ENCODE results near the gene AP3S1. TPM values are rescaled to one million over a fixed set of nuclear protein-coding genes. Genes with fewer than 3 reads are reported as not detected.
A peak's percentile ranks its signal among the peaks of the same experiment; 100 is the strongest.

Gene AP3S1
- polyA plus RNA-seq, 3 donors: 30.2 to 86.1 (median 84.8) TPM

DNA sequence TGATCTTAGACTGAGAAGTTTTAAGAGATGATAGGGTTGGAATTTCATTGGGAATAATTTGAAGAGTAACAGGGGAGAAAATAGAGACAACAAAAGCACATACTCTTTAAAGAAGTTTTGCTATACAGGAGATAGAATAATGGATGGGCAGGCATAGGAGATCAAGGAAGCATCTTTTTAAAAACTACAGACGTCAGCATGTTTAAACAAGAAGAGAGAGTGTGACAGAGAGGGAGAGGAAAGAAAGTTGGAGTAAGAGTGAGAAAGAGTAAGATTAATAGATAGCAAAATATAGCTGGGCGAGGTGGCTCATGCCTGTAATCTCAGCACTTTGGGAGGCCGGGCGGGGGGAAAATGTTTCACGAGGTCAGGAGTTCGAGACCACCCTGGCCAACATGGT lies 115.2 kb downstream of the AP3S1 start:
- H3K9ac ChIP-seq (ENCODE audit: insufficient read depth, low read length, poor library complexity, severe bottlenecking): no peak overlapping the region
- H3K4me2 ChIP-seq (replicated peaks; ENCODE audit: extremely low read depth, low read length, poor library complexity, severe bottlenecking): no peak overlapping the region
- Mint-ChIP-seq H3K4me1 (peaks cover 5% of the 10 kb centered on the region), H3K4me3 (no peak overlapping the region), H3K27me3 (ENCODE audit: low read depth in 3 of 3) (peaks cover 30 to 36% (median 33%) of the 10 kb centered on the region in 3 donors), H3K36me3 (no peaks in the 10 kb centered on the region), H3K27ac (no peak overlapping the region), H3K9me3 (peaks cover 0 to 10% (median 3%) of the 10 kb centered on the region in 7 donors)
- TF ChIP-seq, protein P1, sequence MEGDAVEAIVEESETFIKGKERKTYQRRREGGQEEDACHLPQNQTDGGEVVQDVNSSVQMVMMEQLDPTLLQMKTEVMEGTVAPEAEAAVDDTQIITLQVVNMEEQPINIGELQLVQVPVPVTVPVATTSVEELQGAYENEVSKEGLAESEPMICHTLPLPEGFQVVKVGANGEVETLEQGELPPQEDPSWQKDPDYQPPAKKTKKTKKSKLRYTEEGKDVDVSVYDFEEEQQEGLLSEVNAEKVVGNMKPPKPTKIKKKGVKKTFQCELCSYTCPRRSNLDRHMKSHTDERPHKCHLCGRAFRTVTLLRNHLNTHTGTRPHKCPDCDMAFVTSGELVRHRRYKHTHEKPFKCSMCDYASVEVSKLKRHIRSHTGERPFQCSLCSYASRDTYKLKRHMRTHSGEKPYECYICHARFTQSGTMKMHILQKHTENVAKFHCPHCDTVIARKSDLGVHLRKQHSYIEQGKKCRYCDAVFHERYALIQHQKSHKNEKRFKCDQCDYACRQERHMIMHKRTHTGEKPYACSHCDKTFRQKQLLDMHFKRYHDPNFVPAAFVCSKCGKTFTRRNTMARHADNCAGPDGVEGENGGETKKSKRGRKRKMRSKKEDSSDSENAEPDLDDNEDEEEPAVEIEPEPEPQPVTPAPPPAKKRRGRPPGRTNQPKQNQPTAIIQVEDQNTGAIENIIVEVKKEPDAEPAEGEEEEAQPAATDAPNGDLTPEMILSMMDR (IDR thresholded peaks at IDR 0.05): no peak
- H3K27ac ChIP-seq (ENCODE audit: low read depth in 1 of 2, low read length in 2 of 2): no peak overlapping the region
- H4K20me1 ChIP-seq (ENCODE audit: insufficient read depth, low read length): no peaks in the 10 kb centered on the region
- no peaks in the 10 kb centered on the region for H3K4me1 ChIP-seq (ENCODE audit: control insufficient read depth in 1 of 2, insufficient read depth in 2 of 2, low read length in 2 of 2)
- no peak overlapping the region for H2AFZ ChIP-seq (ENCODE audit: insufficient read depth, low read depth, low read length, poor library complexity, severe bottlenecking)
- intact Hi-C loops (cut with micrococcal nuclease): no loop called here
- no peak overlapping the region for H3K4me3 ChIP-seq (replicated peaks in 1 of 3; ENCODE audit: low read depth in 2 of 3, low read length in 3 of 3)
- DNase-seq: no peak
- WGBS (ENCODE audit: insufficient coverage): 98% methylated on average over 6 of the region's 6 CpGs
- peaks cover 36 to 40% of the 10 kb centered on the region in 2 donors for H3K27me3 ChIP-seq (ENCODE audit: control insufficient read depth in 2 of 2, insufficient read depth in 2 of 2, low read length in 2 of 2)
- peaks cover 0 to 15% of the 10 kb centered on the region in 2 donors for H3K9me3 ChIP-seq (replicated peaks in 1 of 2; ENCODE audit: control insufficient read depth in 1 of 2, insufficient read depth in 1 of 2, low read length in 2 of 2)
- H3K79me2 ChIP-seq (ENCODE audit: insufficient read depth, low read length): no peaks in the 10 kb centered on the region
- no peaks in the 10 kb centered on the region for H3K36me3 ChIP-seq (replicated peaks in 1 of 2; ENCODE audit: control insufficient read depth in 1 of 2, insufficient read depth in 2 of 2, low read length in 2 of 2)

DNA sequence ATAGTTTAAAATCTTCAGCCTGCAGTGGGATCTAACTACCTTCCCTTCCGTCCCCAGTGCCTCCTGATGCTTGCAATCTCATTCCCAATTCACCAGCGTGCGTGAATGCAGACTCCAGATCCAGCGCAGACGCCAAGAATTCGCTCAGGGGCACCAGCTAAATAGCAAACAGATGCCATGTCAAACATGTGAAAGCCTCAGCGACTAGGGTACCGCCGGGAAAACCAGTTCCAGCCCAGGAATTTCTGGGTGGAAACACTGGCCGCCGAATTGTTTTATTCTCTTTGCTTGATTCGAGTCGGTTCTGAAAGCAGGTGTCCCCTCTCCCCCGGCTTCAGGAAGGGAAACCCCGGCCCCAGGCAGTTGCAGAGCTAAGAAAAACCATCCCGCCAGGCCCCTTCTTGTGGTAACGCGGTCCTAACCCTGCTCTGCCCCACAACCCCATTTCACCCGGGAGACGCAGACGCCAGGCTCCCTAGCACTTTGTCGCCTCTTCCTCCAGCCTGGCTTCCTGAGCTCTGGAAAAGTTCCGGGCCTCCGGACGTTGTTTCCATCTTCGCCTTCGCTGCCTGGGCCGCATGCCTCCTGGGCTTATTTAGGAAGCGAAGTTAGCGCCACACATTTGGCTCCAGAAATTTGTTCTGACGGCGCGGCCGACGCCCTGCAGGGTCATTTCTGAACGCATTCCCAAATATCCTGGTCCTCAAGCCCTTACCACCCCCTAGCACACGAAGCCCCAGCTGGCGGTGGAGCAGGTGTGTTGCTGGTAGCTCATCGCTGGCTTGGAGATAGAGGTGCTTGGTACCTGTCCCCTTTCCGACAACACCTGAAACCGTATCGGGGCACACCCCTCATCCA lies 119.9 kb downstream of the AP3S1 start:
- H2AFZ ChIP-seq (ENCODE audit: insufficient read depth, low read depth, low read length, poor library complexity, severe bottlenecking): no peak overlapping the region

More for the DNA sequence above, 119.9 kb downstream of the AP3S1 start:
- 7% methylated on average over 32 of the region's 42 CpGs for WGBS (ENCODE audit: insufficient coverage)
- H3K4me3 Mint-ChIP-seq: peak overlapping the region; percentile 20 to 76
- H3K36me3 ChIP-seq (replicated peaks in 1 of 2; ENCODE audit: control insufficient read depth in 1 of 2, insufficient read depth in 2 of 2, low read length in 2 of 2): no peaks in the 10 kb centered on the region
- no peaks in the 10 kb centered on the region for H4K20me1 ChIP-seq (ENCODE audit: insufficient read depth, low read length)
- no peak for DNase-seq
- peaks cover 13% of the 10 kb centered on the region for H3K4me1 Mint-ChIP-seq
- no peak overlapping the region for H3K27ac Mint-ChIP-seq
- peak overlapping the region; percentile 52 for H3K4me2 ChIP-seq (replicated peaks; ENCODE audit: extremely low read depth, low read length, poor library complexity, severe bottlenecking)
- H3K9me3 ChIP-seq (replicated peaks in 1 of 2; ENCODE audit: control insufficient read depth in 1 of 2, insufficient read depth in 1 of 2, low read length in 2 of 2): peaks cover 0 to 29% of the 10 kb centered on the region in 2 donors
- H3K36me3 Mint-ChIP-seq: peaks cover 0 to 2% of the 10 kb centered on the region in 2 donors
- TF ChIP-seq, protein P1 (IDR thresholded peaks at IDR 0.05): no peak
- peaks cover 6 to 9% of the 10 kb centered on the region in 2 donors for H3K4me1 ChIP-seq (ENCODE audit: control insufficient read depth in 1 of 2, insufficient read depth in 2 of 2, low read length in 2 of 2)
- peaks cover 0 to 15% (median 3%) of the 10 kb centered on the region in 7 donors for H3K9me3 Mint-ChIP-seq
- peaks cover 56 to 77% of the 10 kb centered on the region in 2 donors for H3K27me3 ChIP-seq (ENCODE audit: control insufficient read depth in 2 of 2, insufficient read depth in 2 of 2, low read length in 2 of 2)
- H3K27me3 Mint-ChIP-seq (ENCODE audit: low read depth in 3 of 3): peaks cover 67 to 78% (median 70%) of the 10 kb centered on the region in 3 donors
- no peaks in the 10 kb centered on the region for H3K79me2 ChIP-seq (ENCODE audit: insufficient read depth, low read length)
- intact Hi-C loops (cut with micrococcal nuclease): no loop called here
- H3K9ac ChIP-seq (ENCODE audit: insufficient read depth, low read length, poor library complexity, severe bottlenecking): no peak overlapping the region
- H3K4me3 ChIP-seq (replicated peaks in 1 of 3; ENCODE audit: low read depth in 2 of 3, low read length in 3 of 3): no peak overlapping the region
- no peak overlapping the region for H3K27ac ChIP-seq (ENCODE audit: low read depth in 1 of 2, low read length in 2 of 2)

All from CD14-positive monocyte (primary cell).